Nephron (organoid): ENCODE results near the gene DDX39A.

Experiments
- H3K27ac Mint-ChIP-seq, 3 experiments: 2 replicates each; pipeline ENCODE4 v1.8.0; 2020; ENCODE audit warnings: mixed read lengths in 3 of 3, mild to moderate bottlenecking in 2 of 3, moderate library complexity in 1 of 3
- H3K27me3 Mint-ChIP-seq: 2 replicates; pipeline ENCODE4 v1.8.0; 2021; ENCODE audit warnings: low read depth, mild to moderate bottlenecking, moderate library complexity, mixed read lengths
- H3K36me3 Mint-ChIP-seq: 2 replicates; pipeline ENCODE4 v1.8.0; 2020; ENCODE audit warnings: low read depth, mixed read lengths
- H3K4me1 Mint-ChIP-seq: 2 replicates; pipeline ENCODE4 v1.8.0; 2020; ENCODE audit warnings: mixed read lengths
- H3K4me3 Mint-ChIP-seq, 3 experiments: 2 replicates each; pipeline ENCODE4 v1.8.0; 2020; ENCODE audit warnings: mild to moderate bottlenecking in 3 of 3, mixed read lengths in 3 of 3, moderate library complexity in 2 of 3
- H3K9me3 Mint-ChIP-seq: 2 replicates; pipeline ENCODE4 v1.8.0; 2020; ENCODE audit warnings: mixed read lengths
- TF ChIP-seq, protein P1 (sequence below), 3 experiments: fragments of 200-600 bp; sonication (generic); IDR thresholded peaks; one replicate each; pipeline ENCODE4 v1.5.0; 2021; ENCODE audit warnings: antibody characterized with exemption in 3 of 3; ENCODE audit not compliant: unreplicated experiment in 3 of 3

The DDX39A gene

DNA sequence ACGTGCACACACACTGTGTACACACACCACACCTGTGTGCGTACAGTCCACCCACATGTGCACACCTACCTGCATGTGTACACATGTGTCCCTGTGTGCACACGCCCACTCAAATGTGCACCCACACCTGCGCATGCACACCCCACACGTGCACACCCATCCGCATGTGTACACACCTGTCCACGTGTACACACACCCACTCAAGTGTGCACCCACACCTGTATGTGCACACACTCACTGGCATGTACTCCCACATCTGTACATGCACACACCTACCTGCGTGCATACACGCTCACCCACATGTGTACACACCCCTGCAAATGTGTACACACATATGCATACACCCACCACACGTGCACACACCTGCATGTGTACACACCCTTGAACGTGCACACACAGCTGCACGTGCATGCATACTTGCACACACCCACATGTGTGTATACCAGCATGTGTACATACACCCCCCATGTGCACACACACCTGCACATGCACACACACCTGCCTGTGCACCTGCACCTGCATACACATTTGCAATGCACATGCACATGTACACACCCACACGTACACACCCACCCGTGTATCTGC is 24.6 kb upstream of the DDX39A start:
- no peak overlapping the region for H3K27ac Mint-ChIP-seq
- no peak overlapping the region for H3K4me3 Mint-ChIP-seq
- H3K27me3 Mint-ChIP-seq = no peaks in the 10 kb centered on the region
- peaks cover 20% of the 10 kb centered on the region for H3K4me1 Mint-ChIP-seq
- TF ChIP-seq, protein P1, sequence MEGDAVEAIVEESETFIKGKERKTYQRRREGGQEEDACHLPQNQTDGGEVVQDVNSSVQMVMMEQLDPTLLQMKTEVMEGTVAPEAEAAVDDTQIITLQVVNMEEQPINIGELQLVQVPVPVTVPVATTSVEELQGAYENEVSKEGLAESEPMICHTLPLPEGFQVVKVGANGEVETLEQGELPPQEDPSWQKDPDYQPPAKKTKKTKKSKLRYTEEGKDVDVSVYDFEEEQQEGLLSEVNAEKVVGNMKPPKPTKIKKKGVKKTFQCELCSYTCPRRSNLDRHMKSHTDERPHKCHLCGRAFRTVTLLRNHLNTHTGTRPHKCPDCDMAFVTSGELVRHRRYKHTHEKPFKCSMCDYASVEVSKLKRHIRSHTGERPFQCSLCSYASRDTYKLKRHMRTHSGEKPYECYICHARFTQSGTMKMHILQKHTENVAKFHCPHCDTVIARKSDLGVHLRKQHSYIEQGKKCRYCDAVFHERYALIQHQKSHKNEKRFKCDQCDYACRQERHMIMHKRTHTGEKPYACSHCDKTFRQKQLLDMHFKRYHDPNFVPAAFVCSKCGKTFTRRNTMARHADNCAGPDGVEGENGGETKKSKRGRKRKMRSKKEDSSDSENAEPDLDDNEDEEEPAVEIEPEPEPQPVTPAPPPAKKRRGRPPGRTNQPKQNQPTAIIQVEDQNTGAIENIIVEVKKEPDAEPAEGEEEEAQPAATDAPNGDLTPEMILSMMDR (IDR thresholded peaks at IDR 0.05; ENCODE audit: unreplicated experiment in 3 of 3) = no peak
- no peaks in the 10 kb centered on the region for H3K9me3 Mint-ChIP-seq
- peaks cover 51% of the 10 kb centered on the region for H3K36me3 Mint-ChIP-seq

DNA sequence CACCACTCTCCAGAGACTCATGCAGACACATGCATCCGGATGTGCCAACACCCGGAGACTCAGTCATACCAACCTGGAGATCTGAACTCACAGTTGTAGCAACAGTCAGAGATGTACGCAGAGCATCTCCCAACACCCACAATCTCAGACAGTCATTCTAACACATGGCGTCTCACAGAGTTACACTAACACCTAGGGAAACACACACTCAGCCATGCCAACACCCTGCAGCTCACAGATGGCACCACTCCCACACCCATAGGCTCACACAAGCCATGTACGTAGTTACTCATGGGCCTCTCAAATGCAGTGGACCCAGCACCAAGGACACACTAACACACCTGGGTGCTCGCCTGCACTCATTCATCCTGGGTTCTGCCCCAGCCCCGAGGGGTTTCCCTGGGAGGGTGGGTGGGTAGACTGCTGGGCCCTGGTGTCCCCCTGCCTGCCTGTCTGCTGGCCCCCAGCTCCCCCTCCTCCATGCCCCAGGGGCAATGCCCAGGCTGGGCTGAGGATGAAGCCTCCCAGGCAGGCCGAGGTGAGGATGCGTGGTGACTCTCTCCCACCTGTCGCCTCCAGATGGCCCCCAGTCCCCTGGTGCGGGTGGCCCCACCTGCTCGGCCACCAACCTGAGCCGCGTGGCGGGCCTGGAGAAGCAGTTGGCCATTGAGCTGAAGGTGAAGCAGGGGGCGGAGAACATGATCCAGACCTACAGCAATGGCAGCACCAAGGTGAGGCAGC is 23.9 kb upstream of the DDX39A start:
- H3K27ac Mint-ChIP-seq = no peak overlapping the region
- H3K4me1 Mint-ChIP-seq = peaks cover 20% of the 10 kb centered on the region
- H3K9me3 Mint-ChIP-seq = no peaks in the 10 kb centered on the region
- TF ChIP-seq, protein P1 (IDR thresholded peaks at IDR 0.05; ENCODE audit: unreplicated experiment in 3 of 3) = no peak
- H3K36me3 Mint-ChIP-seq = peaks cover 45% of the 10 kb centered on the region
- H3K27me3 Mint-ChIP-seq = no peaks in the 10 kb centered on the region
- H3K4me3 Mint-ChIP-seq = no peak overlapping the region

DNA sequence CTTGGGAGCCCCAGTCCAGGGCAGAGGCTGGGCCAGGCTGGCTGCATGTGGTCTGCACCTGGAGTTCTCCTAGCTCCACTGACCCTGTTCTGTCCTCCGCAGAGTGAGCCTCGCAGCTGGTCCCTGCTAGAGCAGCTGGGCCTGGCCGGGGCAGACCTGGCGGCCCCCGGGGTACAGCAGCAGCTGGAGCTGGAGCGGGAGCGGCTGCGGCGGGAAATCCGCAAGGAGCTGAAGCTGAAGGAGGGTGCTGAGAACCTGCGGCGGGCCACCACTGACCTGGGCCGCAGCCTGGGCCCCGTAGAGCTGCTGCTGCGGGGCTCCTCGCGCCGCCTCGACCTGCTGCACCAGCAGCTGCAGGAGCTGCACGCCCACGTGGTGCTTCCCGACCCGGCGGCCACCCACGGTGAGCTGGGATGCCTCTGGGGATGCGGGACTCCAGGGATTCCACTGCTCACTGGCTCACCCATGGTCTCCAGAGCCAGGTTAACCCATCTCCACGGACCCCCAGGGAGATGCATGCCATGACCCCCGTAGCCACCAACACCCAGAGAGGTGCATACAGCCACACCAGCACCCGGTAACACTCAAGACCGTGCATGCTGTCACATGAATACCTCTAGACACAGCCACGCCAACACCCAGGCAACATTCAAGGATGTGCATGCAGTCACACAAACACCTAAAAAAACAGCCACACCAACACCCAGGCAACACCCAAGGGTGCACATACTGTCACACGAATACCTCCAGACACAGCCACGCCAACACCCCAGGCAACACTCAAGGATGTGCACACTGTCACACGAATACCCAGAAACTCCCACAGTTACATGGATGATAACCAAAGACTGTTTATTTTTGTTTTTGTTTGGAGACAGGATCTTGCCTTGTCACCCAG is 22.1 kb upstream of the DDX39A start:
- no peaks in the 10 kb centered on the region for H3K9me3 Mint-ChIP-seq
- TF ChIP-seq, protein P1 (IDR thresholded peaks at IDR 0.05; ENCODE audit: unreplicated experiment in 3 of 3) = no peak
- no peak overlapping the region for H3K4me3 Mint-ChIP-seq
- H3K36me3 Mint-ChIP-seq = peaks cover 35% of the 10 kb centered on the region
- H3K4me1 Mint-ChIP-seq = peaks cover 20% of the 10 kb centered on the region
- no peaks in the 10 kb centered on the region for H3K27me3 Mint-ChIP-seq
- H3K27ac Mint-ChIP-seq = peak overlapping the region in 1 of 3 experiments; percentile 41

DNA sequence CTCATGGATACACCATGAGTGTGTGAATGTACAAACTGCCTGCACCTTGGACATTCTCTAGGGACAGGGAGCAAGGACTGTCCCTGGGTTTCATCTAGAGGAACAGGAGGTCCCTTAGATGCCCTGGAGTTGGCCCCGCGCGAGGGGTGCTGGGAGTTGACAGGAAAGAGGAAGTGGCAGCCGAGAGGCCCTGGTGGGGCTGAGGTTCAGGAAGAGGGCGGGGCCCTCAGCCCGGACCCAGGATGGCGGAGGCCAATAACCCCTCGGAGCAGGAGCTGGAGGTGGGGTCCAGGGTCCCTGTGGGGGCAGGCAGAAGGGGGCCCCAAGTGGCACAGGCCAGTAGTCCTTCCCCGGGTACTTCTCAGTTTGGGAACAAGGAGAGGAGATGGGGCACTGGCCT is 20.9 kb upstream of the DDX39A start:
- H3K27ac Mint-ChIP-seq = peak overlapping the region in 2 of 3 experiments; percentile 32 to 82
- TF ChIP-seq, protein P1 (IDR thresholded peaks at IDR 0.05; ENCODE audit: unreplicated experiment in 3 of 3) = no peak
- H3K9me3 Mint-ChIP-seq = no peaks in the 10 kb centered on the region
- no peaks in the 10 kb centered on the region for H3K27me3 Mint-ChIP-seq
- no peak overlapping the region for H3K4me3 Mint-ChIP-seq
- peaks cover 20% of the 10 kb centered on the region for H3K4me1 Mint-ChIP-seq
- peaks cover 28% of the 10 kb centered on the region for H3K36me3 Mint-ChIP-seq

DNA sequence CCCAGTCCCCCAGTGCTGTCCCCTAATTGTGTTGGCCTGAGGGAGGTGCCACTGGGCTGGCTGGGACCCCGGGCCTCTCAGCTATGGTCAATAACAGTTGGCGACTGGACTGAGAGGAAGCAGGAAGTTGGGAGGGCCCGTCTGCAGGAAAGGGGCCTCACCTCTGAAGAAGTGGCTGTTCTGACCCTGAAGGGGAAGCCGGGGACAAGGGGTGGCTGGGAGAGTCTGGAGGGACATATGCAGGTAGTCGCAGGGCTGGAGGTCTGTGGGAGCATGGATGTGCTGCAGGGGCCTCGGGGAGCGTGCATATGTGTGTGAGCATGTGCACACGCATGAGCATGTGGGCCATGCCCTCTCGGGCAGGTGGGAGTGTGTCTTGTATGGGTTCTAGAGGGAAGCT is 19.9 kb upstream of the DDX39A start:
- TF ChIP-seq, protein P1 (IDR thresholded peaks at IDR 0.05; ENCODE audit: unreplicated experiment in 3 of 3) = no peak
- peaks cover 29% of the 10 kb centered on the region for H3K4me1 Mint-ChIP-seq
- H3K27ac Mint-ChIP-seq = peak overlapping the region in 2 of 3 experiments; percentile 67
- no peaks in the 10 kb centered on the region for H3K9me3 Mint-ChIP-seq
- peaks cover 20% of the 10 kb centered on the region for H3K36me3 Mint-ChIP-seq
- peak overlapping the region in 1 of 3 experiments; percentile 19 for H3K4me3 Mint-ChIP-seq
- H3K27me3 Mint-ChIP-seq = no peaks in the 10 kb centered on the region
